DOHH2 (cell line): ENCODE results near the gene UBR2.

Experiments used
- H3F3A ChIP-seq: fragments of 200-600 bp; sonication (generic), shearing (Covaris generic); 2 replicates; pipeline ENCODE4 v1.6.0; 2016; ENCODE audit warnings: antibody characterized with exemption, mild to moderate bottlenecking; ENCODE audit not compliant: control insufficient read depth, insufficient read depth
- H3K27ac ChIP-seq: fragments of 200-600 bp; sonication (generic); 2 replicates; pipeline ENCODE4 v1.5.1; 2014; ENCODE audit warnings: low read depth, mild to moderate bottlenecking, low read length, moderate library complexity
- H3K27me3 ChIP-seq: fragments of 200-600 bp; sonication (generic); 2 replicates; pipeline ENCODE4 v1.6.1; 2014; ENCODE audit warnings: mild to moderate bottlenecking, low read length, mixed read lengths; ENCODE audit not compliant: control insufficient read depth
- H3K36me3 ChIP-seq: fragments of 200-600 bp; sonication (generic); 2 replicates; pipeline ENCODE4 v1.6.1; 2014; ENCODE audit warnings: mild to moderate bottlenecking, low read length, moderate library complexity, mixed read lengths; ENCODE audit not compliant: control insufficient read depth
- H3K4me1 ChIP-seq: fragments of 200-600 bp; sonication (generic); 2 replicates; pipeline ENCODE4 v1.6.1; 2014; ENCODE audit warnings: mild to moderate bottlenecking, low read length, mixed read lengths; ENCODE audit not compliant: control insufficient read depth
- H3K4me2 ChIP-seq: fragments of 200-600 bp; sonication (generic); 2 replicates; pipeline ENCODE4 v1.6.0; 2014; ENCODE audit warnings: mild to moderate bottlenecking, low read length, moderate library complexity
- H3K4me3 ChIP-seq: fragments of 200-600 bp; sonication (generic); 2 replicates; pipeline ENCODE4 v1.5.1; 2014; ENCODE audit warnings: mild to moderate bottlenecking, low read length, mixed read lengths
- H3K79me2 ChIP-seq: fragments of 200-600 bp; sonication (generic); 2 replicates; pipeline ENCODE4 v1.6.1; 2014; ENCODE audit warnings: mild to moderate bottlenecking, low read length, mixed read lengths; ENCODE audit not compliant: control insufficient read depth
- H3K9me2 ChIP-seq: fragments of 200-600 bp; sonication (generic); replicated peaks from 2 replicates; pipeline ENCODE4 v1.6.1; 2014; ENCODE audit warnings: mild to moderate bottlenecking, low read length, mixed read lengths; ENCODE audit not compliant: control insufficient read depth
- H3K9me3 ChIP-seq: fragments of 200-600 bp; sonication (generic); 2 replicates; pipeline ENCODE4 v1.6.1; 2014; ENCODE audit warnings: antibody characterized with exemption, low read length, mixed read lengths; ENCODE audit not compliant: control insufficient read depth, insufficient read depth
- H4K20me1 ChIP-seq: fragments of 200-600 bp; sonication (generic); 2 replicates; pipeline ENCODE4 v1.6.0; 2014; ENCODE audit warnings: low read depth, mild to moderate bottlenecking, antibody characterized with exemption, low read length, moderate library complexity; ENCODE audit not compliant: control insufficient read depth, insufficient read depth
- EZH2phosphoT487 ChIP-seq: fragments of 200-600 bp; sonication (generic); IDR thresholded peaks from 2 replicates; pipeline ENCODE4 v1.6.1; 2017; ENCODE audit warnings: borderline replicate concordance, mild to moderate bottlenecking, antibody characterized with exemption, low read length, moderate library complexity, mixed read lengths
- TF ChIP-seq, protein P1 (sequence below): fragments of 200-600 bp; sonication (generic); IDR thresholded peaks from one replicate; pipeline ENCODE4 v1.5.1; 2014; ENCODE audit warnings: antibody characterized with exemption, mild to moderate bottlenecking, low read depth, low read length; ENCODE audit not compliant: poor library complexity, severe bottlenecking

UBR2 gene

DNA sequence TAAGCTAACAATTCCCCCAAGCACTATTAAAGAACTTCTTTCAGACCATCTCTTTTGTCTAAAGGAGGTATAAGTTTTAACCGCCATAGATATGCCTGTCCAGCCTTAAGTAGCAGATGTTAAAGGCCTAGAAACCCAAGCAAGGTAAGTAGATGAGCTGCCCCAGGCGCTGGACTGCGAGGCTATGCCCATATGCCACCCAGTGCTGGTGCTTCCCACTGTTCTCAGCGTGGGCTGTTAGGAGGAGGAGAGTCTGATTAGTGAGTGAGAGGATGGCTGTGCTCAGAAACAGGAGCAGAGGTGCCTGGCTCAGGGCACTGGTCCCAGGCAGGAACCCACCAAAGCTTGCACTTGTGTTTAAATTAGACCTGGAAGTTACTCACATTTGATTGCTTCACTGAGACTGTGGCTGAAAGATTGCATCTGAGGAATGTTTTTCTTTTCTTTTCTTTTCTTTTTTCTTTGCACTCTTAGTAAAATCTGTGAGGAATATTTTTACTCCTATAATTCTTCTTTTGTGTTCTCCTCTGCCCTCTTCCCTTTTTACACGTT, 126.4 kb downstream of the UBR2 start:
- H3K9me3 ChIP-seq: no peaks in the 10 kb centered on the region
- peaks cover 54% of the 10 kb centered on the region for H3K36me3 ChIP-seq
- no peaks in the 10 kb centered on the region for H3K79me2 ChIP-seq
- H3K4me2 ChIP-seq: no peak overlapping the region
- H3F3A ChIP-seq: no peaks in the 10 kb centered on the region
- no peaks in the 10 kb centered on the region for H3K27me3 ChIP-seq
- TF ChIP-seq EZH2phosphoT487: no peak
- TF ChIP-seq, protein P1, sequence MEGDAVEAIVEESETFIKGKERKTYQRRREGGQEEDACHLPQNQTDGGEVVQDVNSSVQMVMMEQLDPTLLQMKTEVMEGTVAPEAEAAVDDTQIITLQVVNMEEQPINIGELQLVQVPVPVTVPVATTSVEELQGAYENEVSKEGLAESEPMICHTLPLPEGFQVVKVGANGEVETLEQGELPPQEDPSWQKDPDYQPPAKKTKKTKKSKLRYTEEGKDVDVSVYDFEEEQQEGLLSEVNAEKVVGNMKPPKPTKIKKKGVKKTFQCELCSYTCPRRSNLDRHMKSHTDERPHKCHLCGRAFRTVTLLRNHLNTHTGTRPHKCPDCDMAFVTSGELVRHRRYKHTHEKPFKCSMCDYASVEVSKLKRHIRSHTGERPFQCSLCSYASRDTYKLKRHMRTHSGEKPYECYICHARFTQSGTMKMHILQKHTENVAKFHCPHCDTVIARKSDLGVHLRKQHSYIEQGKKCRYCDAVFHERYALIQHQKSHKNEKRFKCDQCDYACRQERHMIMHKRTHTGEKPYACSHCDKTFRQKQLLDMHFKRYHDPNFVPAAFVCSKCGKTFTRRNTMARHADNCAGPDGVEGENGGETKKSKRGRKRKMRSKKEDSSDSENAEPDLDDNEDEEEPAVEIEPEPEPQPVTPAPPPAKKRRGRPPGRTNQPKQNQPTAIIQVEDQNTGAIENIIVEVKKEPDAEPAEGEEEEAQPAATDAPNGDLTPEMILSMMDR: no peak
- peaks cover 9% of the 10 kb centered on the region for H3K4me1 ChIP-seq
- no peak overlapping the region for H3K27ac ChIP-seq
- H4K20me1 ChIP-seq: no peaks in the 10 kb centered on the region
- H3K9me2 ChIP-seq: no peaks in the 10 kb centered on the region
- no peak overlapping the region for H3K4me3 ChIP-seq

DNA sequence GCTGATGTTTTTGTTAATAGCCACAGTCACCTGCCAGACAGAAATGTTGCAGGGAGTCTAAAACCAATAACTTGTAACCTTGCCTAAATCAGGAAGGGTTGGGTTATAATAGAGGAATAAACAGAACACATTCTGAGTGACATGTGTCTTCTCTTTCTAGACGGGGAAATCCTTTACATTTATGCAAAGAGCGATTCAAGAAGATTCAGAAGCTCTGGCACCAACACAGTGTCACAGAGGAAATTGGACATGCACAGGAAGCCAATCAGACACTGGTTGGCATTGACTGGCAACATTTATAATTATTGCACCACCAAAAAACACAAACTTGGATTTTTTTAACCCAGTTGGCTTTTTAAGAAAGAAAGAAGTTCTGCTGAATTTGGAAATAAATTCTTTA, 127.0 kb downstream of the UBR2 start:
- Histone ChIP-seq H3K4me1 (peaks cover 9% of the 10 kb centered on the region), H3F3A (no peaks in the 10 kb centered on the region), H3K36me3 (peaks cover 49% of the 10 kb centered on the region), H3K9me2 (no peaks in the 10 kb centered on the region), H3K9me3 (no peaks in the 10 kb centered on the region), H3K4me2 (no peak overlapping the region), H3K79me2 (no peaks in the 10 kb centered on the region), H3K4me3 (no peak overlapping the region), H3K27me3 (no peaks in the 10 kb centered on the region), H3K27ac (no peak overlapping the region), H4K20me1 (no peaks in the 10 kb centered on the region)
- no peak for TF ChIP-seq EZH2phosphoT487
- TF ChIP-seq, protein P1: no peak

DNA sequence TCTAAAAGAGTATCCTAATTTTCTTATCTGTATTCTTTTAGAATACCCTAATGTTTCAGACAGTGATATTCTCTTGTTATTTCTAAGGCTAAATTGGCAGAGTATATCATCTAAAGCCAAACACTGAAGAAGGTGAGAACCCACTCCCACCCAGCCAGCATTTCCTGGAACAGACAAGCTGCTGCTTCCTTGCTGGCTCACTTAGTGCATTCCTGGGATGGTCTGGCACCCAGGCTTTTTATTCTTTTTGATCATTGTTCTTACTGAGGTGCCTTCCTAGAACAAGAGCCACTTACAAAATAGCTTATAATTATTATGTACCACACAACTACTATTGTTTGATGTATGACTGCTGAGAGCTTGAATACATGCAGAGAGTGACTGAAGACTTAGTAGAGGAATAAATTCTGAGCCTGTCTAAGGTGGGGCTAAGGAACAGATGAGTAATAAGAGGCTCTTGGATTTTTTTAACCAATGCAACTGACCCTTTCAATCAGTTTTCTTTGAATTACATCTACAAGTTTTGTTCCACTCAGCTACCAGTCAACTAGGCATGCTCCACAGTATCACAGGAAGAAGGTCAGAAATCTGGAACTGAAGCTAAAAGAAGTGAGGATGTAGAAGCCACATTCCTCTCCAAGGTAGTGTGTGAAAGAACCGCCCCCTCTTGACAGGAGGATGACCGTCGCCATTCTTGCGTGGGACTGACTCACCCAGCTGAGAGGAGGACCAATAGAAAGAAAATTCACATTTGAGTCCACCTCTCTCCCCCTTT, 128.5 kb downstream of the UBR2 start:
- no peak overlapping the region for H3K4me2 ChIP-seq
- H3F3A ChIP-seq: no peaks in the 10 kb centered on the region
- peaks cover 9% of the 10 kb centered on the region for H3K4me1 ChIP-seq
- H3K36me3 ChIP-seq: peaks cover 49% of the 10 kb centered on the region
- no peaks in the 10 kb centered on the region for H3K27me3 ChIP-seq
- no peaks in the 10 kb centered on the region for H3K9me2 ChIP-seq
- no peaks in the 10 kb centered on the region for H4K20me1 ChIP-seq
- no peak overlapping the region for H3K27ac ChIP-seq
- no peak overlapping the region for H3K4me3 ChIP-seq
- H3K9me3 ChIP-seq: no peaks in the 10 kb centered on the region
- no peak for TF ChIP-seq EZH2phosphoT487
- TF ChIP-seq, protein P1: no peak
- no peaks in the 10 kb centered on the region for H3K79me2 ChIP-seq
